Measurements from ENCODE around the gene KIF4B. TPM values are rescaled to one million over a fixed set of nuclear protein-coding genes. Genes with fewer than 3 reads are reported as not detected.
"Not testable (repeated sequence)": the region's sequence is repeated elsewhere in the genome, so short reads cannot be mapped to it uniquely, and the experiment has no call there.

KIF4B gene
- total and polyA plus RNA-seq, 5 donors = 0.08 TPM; not detected in 4

GRCh38 chr5:155034145-155034744 lies 20.7 kb downstream of the KIF4B start:
- ATAC-seq; intact Hi-C loops (cut with DNase I); DNase-seq; H3K4me3 ChIP-seq (ENCODE audit: low read length); H3K4me1 ChIP-seq (ENCODE audit: control insufficient read depth, insufficient read depth, low read length); H3K27ac ChIP-seq (ENCODE audit: low read length); H3K9me3 ChIP-seq (ENCODE audit: control insufficient read depth, low read length); H3K27me3 ChIP-seq (ENCODE audit: control insufficient read depth, insufficient read depth): not testable (repeated sequence)
- 83% methylated on average over 1 of the region's 1 CpG for WGBS

- H3K4me1 ChIP-seq (ENCODE audit: control insufficient read depth, insufficient read depth, low read length); intact Hi-C loops (cut with DNase I); H3K27ac ChIP-seq (ENCODE audit: low read length); DNase-seq; H3K9me3 ChIP-seq (ENCODE audit: control insufficient read depth, low read length); ATAC-seq; H3K27me3 ChIP-seq (ENCODE audit: control insufficient read depth, insufficient read depth); H3K4me3 ChIP-seq (ENCODE audit: low read length): not testable (repeated sequence)
- 22% methylated on average over 2 of the region's 2 CpGs for WGBS
Measured at GRCh38 chr5:155035087-155035486, 21.5 kb downstream of the KIF4B start.

- 83% methylated on average over 3 of the region's 3 CpGs for WGBS
Measured at GRCh38 chr5:155040984-155041653, 27.6 kb downstream of the KIF4B start.

GRCh38 chr5:155044591-155044990 lies 31.0 kb downstream of the KIF4B start:
- H3K4me3 ChIP-seq (ENCODE audit: low read length) = no peak overlapping the region
- H3K27ac ChIP-seq (ENCODE audit: low read length) = no peak overlapping the region
- H3K9me3 ChIP-seq (ENCODE audit: control insufficient read depth, low read length) = no peaks in the 10 kb centered on the region
- no peaks in the 10 kb centered on the region for H3K27me3 ChIP-seq (ENCODE audit: control insufficient read depth, insufficient read depth)
- DNase-seq = no peak
- no peak for ATAC-seq
- intact Hi-C loops (cut with DNase I) = no loop called here
- H3K4me1 ChIP-seq (ENCODE audit: control insufficient read depth, insufficient read depth, low read length) = no peaks in the 10 kb centered on the region

More at GRCh38 chr5:155040984-155041653, 27.6 kb downstream of the KIF4B start:
- no peak overlapping the region for H3K27ac ChIP-seq (ENCODE audit: low read length)
- no peaks in the 10 kb centered on the region for H3K4me1 ChIP-seq (ENCODE audit: control insufficient read depth, insufficient read depth, low read length)
- intact Hi-C loops (cut with DNase I) = no loop called here
- ATAC-seq = no peak
- H3K9me3 ChIP-seq (ENCODE audit: control insufficient read depth, low read length) = no peaks in the 10 kb centered on the region
- H3K27me3 ChIP-seq (ENCODE audit: control insufficient read depth, insufficient read depth) = no peaks in the 10 kb centered on the region
- DNase-seq = no peak
- no peak overlapping the region for H3K4me3 ChIP-seq (ENCODE audit: low read length)

- Histone ChIP-seq H3K9me3 (ENCODE audit: control insufficient read depth, low read length) (no peaks in the 10 kb centered on the region), H3K4me3 (ENCODE audit: low read length) (no peak overlapping the region), H3K27ac (ENCODE audit: low read length) (no peak overlapping the region), H3K27me3 (ENCODE audit: control insufficient read depth, insufficient read depth) (no peaks in the 10 kb centered on the region), H3K4me1 (ENCODE audit: control insufficient read depth, insufficient read depth, low read length) (no peaks in the 10 kb centered on the region)
- ATAC-seq = no peak
- 80% methylated on average over 2 of the region's 2 CpGs for WGBS
- DNase-seq = no peak
- intact Hi-C loops (cut with DNase I) = no loop called here
Measured at GRCh38 chr5:155046591-155046990, 33.0 kb downstream of the KIF4B start.

- Histone ChIP-seq H3K4me3 (ENCODE audit: low read length) (no peak overlapping the region), H3K4me1 (ENCODE audit: control insufficient read depth, insufficient read depth, low read length) (no peaks in the 10 kb centered on the region), H3K27ac (ENCODE audit: low read length) (no peak overlapping the region), H3K9me3 (ENCODE audit: control insufficient read depth, low read length) (no peaks in the 10 kb centered on the region), H3K27me3 (ENCODE audit: control insufficient read depth, insufficient read depth) (no peaks in the 10 kb centered on the region)
- ATAC-seq (no peak), DNase-seq (no peak)
- intact Hi-C loops (cut with DNase I) = no loop called here
- 63% methylated on average over 8 of the region's 8 CpGs for WGBS
Measured at GRCh38 chr5:155047818-155048217, 34.3 kb downstream of the KIF4B start.

- Histone ChIP-seq H3K27me3 (ENCODE audit: control insufficient read depth, insufficient read depth) (no peaks in the 10 kb centered on the region), H3K9me3 (ENCODE audit: control insufficient read depth, low read length) (no peaks in the 10 kb centered on the region), H3K4me3 (ENCODE audit: low read length) (no peak overlapping the region), H3K27ac (ENCODE audit: low read length) (no peak overlapping the region), H3K4me1 (ENCODE audit: control insufficient read depth, insufficient read depth, low read length) (no peaks in the 10 kb centered on the region)
- intact Hi-C loops (cut with DNase I) = no loop called here
- DNase-seq = no peak
- no peak for ATAC-seq
- 50% methylated on average over 1 of the region's 1 CpG for WGBS
Measured at GRCh38 chr5:155049569-155050383, 36.2 kb downstream of the KIF4B start.

- H3K27me3 ChIP-seq (ENCODE audit: control insufficient read depth, insufficient read depth) = no peaks in the 10 kb centered on the region
- no peaks in the 10 kb centered on the region for H3K9me3 ChIP-seq (ENCODE audit: control insufficient read depth, low read length)
- intact Hi-C loops (cut with DNase I) = no loop called here
- ATAC-seq (no peak), DNase-seq (no peak)
- H3K27ac ChIP-seq (ENCODE audit: low read length) = no peak overlapping the region
- no peaks in the 10 kb centered on the region for H3K4me1 ChIP-seq (ENCODE audit: control insufficient read depth, insufficient read depth, low read length)
- WGBS = 53% methylated on average over 5 of the region's 5 CpGs
- no peak overlapping the region for H3K4me3 ChIP-seq (ENCODE audit: low read length)
Measured at GRCh38 chr5:155050384-155051019, 36.9 kb downstream of the KIF4B start.

- ATAC-seq (no peak), DNase-seq (no peak)
- Histone ChIP-seq H3K4me3 (ENCODE audit: low read length) (no peak overlapping the region), H3K27me3 (ENCODE audit: control insufficient read depth, insufficient read depth) (no peaks in the 10 kb centered on the region), H3K4me1 (ENCODE audit: control insufficient read depth, insufficient read depth, low read length) (no peaks in the 10 kb centered on the region), H3K27ac (ENCODE audit: low read length) (no peak overlapping the region), H3K9me3 (ENCODE audit: control insufficient read depth, low read length) (no peaks in the 10 kb centered on the region)
- 75% methylated on average over 4 of the region's 4 CpGs for WGBS
- intact Hi-C loops (cut with DNase I) = no loop called here
Measured at GRCh38 chr5:155052532-155052931, 39.0 kb downstream of the KIF4B start.

GRCh38 chr5:155053501-155053900 lies 39.9 kb downstream of the KIF4B start:
- intact Hi-C loops (cut with DNase I) = no loop called here
- Histone ChIP-seq H3K4me3 (ENCODE audit: low read length) (no peak overlapping the region), H3K9me3 (ENCODE audit: control insufficient read depth, low read length) (no peaks in the 10 kb centered on the region), H3K27ac (ENCODE audit: low read length) (peak overlapping the region; percentile 48), H3K27me3 (ENCODE audit: control insufficient read depth, insufficient read depth) (no peaks in the 10 kb centered on the region), H3K4me1 (ENCODE audit: control insufficient read depth, insufficient read depth, low read length) (no peaks in the 10 kb centered on the region)
- no peak for DNase-seq
- 41% methylated on average over 4 of the region's 4 CpGs for WGBS
- peak; percentile 60 to 71 for ATAC-seq
